Testis (tissue), 2 donors: Measurements from ENCODE around the gene BLCAP.

ENCODE experiments used
- CTCF ChIP-seq, 3 experiments: fragments of 450-650 bp in 2 of 3; fragments of 200-600 bp in 1 of 3; sonication (generic) in 1 of 3; IDR thresholded peaks; one replicate each; pipeline ENCODE4 v1.5.1; 2016 to 2019; ENCODE audit warnings: antibody characterized with exemption in 3 of 3, mild to moderate bottlenecking in 2 of 3, moderate library complexity in 1 of 3
- POLR2A ChIP-seq: fragments of 450-650 bp; IDR thresholded peaks from one replicate; pipeline ENCODE4 v1.6.1; 2017; ENCODE audit warnings: antibody characterized with exemption, mild to moderate bottlenecking, moderate library complexity

- TF ChIP-seq CTCF (IDR thresholded peaks at IDR 0.05) (no peak), POLR2A (no peak)
Measured at GRCh38 chr20:37558306-37558705, 30.6 kb upstream of the BLCAP start.
